GM10248 (cell line): ENCODE data around the gene RXYLT1.
"Not testable (repeated sequence)": the region's sequence is repeated elsewhere in the genome, so short reads cannot be mapped to it uniquely, and the experiment has no call there.

Experiments
- CTCF ChIA-PET: fragments of 300-600 bp; sonication (Branson Sonifier 250); formaldehyde crosslinking; extraction: SDS; loops from one replicate; lab custom pipeline; 2021; ENCODE audit warnings: antibody characterized with exemption; lab: Yijun Ruan, JAX
- POLR2A ChIA-PET: fragments of 350-650 bp; sonication (Branson Sonifier 250); formaldehyde crosslinking; extraction: SDS; loops from one replicate; lab custom pipeline; 2020; ENCODE audit warnings: antibody characterized with exemption; lab: Yijun Ruan, JAX
- DNase-seq: peaks from one replicate; pipeline ENCODE4 v3.0.0; 2012; ENCODE audit errors: extremely low spot score
- CTCF ChIP-seq: IDR thresholded peaks from 2 replicates; pipeline ENCODE4 v1.5.1; 2012; ENCODE audit warnings: mild to moderate bottlenecking, low read depth; ENCODE audit errors: extremely low read depth, missing control alignments, control extremely low read depth

Gene RXYLT1

GRCh38 chr12:63841011-63841410 is 61.3 kb downstream of the RXYLT1 start:
- TF ChIP-seq CTCF, result no peak
- ChIA-PET POLR2A (no interaction called here), CTCF (interaction anchor here (0.8 to 1.3 kb wide), 4 partner anchors 9 to 416 kb away, joined by 3 to 6 read pairs (median 4); no protein-coding TSS in a partner anchor)
- DNase-seq, result no peak

GRCh38 chr12:63841571-63841970 is 61.9 kb downstream of the RXYLT1 start:
- no peak for TF ChIP-seq CTCF
- POLR2A ChIA-PET, result no interaction called here
- CTCF ChIA-PET, result interaction anchor here (0.8 to 1.3 kb wide), 4 partner anchors 9 to 415 kb away, joined by 3 to 6 read pairs (median 4); no protein-coding TSS in a partner anchor
- DNase-seq, result no peak

DNA sequence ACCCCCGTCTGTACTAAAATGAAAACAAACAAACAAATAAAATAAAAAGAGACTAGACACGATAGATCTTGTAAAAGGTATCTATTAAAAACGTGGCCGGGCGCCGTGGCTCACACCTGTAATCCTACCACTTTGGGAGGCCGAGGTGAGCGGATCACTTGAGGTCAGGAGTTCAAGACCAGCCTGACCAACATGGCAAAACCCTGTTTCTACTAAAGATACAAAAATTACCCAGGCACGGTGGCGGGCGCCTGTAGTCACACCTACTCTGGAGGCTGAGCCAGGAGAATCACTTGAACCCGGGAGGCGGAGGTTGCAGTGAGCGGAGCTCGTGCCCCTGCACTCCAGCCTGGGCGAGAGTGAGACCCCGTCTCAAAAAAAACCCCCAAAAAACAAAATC is 63.0 kb downstream of the RXYLT1 start:
- DNase-seq, POLR2A ChIA-PET: not testable (repeated sequence)
- CTCF ChIA-PET, result interaction anchor here (0.9 to 3.5 kb wide), 10 partner anchors 8 to 517 kb away, joined by 3 to 34 read pairs (median 4); no protein-coding TSS in a partner anchor

DNA sequence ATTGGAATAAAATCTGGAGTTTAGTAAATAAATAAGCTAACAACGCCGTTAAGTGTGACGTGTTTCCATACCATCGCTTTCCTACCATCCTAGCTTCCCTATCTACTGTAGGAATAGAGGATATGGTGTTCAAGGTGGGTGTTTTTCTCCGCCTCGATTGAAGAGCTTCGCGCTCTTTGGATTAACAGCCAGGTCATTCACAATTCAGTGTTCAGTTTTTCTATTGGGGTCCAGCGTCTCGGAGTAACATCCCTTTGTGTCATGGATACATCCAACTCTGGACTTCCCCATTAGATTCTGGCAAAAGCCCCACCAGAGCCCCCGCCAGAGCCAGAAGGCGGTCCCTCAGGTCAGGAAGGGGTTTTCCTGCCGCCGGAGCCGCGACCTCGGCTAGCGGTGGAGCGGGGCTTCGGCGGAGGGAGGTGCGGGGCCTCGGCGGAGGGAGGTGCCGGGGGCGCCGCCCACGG is 63.6 kb downstream of the RXYLT1 start:
- CTCF ChIA-PET, result interaction anchor here (0.9 to 3.5 kb wide), 14 partner anchors 8 to 517 kb away, joined by 3 to 34 read pairs (median 3); no protein-coding TSS in a partner anchor

GRCh38 chr12:63843721-63844390 is 64.1 kb downstream of the RXYLT1 start:
- TF ChIP-seq CTCF, result peak; percentile 96
- POLR2A ChIA-PET, result no interaction called here
- CTCF ChIA-PET, result interaction anchor here (0.7 to 3.5 kb wide), 27 partner anchors 8 to 516 kb away, joined by 3 to 34 read pairs (median 4); no protein-coding TSS in a partner anchor
- peak; percentile 90 for DNase-seq

More for the DNA sequence above, 63.6 kb downstream of the RXYLT1 start:
- POLR2A ChIA-PET, result no interaction called here
- no peak for TF ChIP-seq CTCF
- no peak for DNase-seq

DNA sequence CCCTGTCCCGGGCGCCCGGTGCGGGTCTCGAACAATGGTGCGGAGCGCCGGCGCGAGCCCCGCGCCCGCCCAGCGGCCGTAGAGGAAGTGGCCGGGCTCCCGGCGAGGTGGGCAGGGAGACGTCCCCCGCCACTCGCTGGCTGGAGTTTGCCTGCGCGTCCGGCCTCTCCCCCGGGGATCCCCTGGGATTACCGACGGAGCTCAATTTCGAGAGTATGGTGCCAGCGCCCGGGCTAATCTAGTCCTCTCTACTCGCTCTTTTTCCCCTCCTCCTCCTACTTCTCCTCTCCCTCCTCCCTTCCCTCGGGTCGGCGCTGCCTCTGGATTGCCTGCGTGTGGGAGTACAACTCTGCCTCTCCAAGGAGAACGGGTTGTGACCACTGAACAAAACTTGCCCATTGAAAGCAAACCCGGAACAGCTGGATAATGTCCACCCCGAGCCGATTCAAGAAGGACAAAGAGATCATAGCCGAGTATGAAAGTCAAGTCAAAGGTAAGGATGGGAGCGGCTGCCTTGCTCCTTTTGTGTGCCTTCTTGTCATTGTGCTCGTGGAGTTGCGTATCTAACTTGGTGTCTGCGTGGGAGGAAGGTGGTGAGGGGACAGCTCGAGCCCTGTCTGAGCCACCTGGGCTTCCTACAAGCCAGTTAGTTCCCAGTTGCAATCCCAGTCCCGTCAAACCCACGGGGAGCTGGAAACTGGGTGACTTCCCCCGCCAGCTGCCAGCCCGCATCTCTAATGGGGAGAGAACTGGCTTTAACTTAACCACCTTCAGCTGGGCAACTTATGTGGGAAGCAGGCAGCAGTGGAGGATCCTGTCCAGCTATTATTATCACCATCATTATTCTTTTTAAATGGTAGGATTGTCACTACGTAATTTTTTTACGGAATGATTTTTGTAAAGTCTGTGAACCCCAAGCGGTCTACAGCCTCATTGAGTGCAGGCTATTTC is 65.0 kb downstream of the RXYLT1 start, which contains the start of gene SRGAP1:
Gene SRGAP1 (plus strand): TSS at position 310 of the 951 bp plus-strand sequence. CDS start 117 bp downstream, at position 427.
- no peak for TF ChIP-seq CTCF
- peak; percentile 17 for DNase-seq
- ChIA-PET CTCF (interaction anchor here (0.7 to 3.5 kb wide), 21 partner anchors 10 to 428 kb away, joined by 3 to 34 read pairs (median 4); no protein-coding TSS in a partner anchor), POLR2A (no interaction called here)
